ENCODE results near the gene SCAMP1.

SCAMP1 gene

GRCh38 chr5:78458843-78459242 lies 98.4 kb downstream of the SCAMP1 start:
- Histone ChIP-seq H3K9me3 (ENCODE audit: control insufficient read depth, insufficient read depth, low read depth, low read length) (no peaks in the 10 kb centered on the region), H3K36me3 (ENCODE audit: control insufficient read depth in 2 of 2, insufficient read depth in 1 of 2, low read length in 2 of 2) (peaks cover 0 to 8% of the 10 kb centered on the region in 2 experiments; a peak in 1 of 3 replicates), H3K27ac (ENCODE audit: extremely low read depth, low read depth, low read length) (no peak overlapping the region), H3K4me1 (ENCODE audit: control insufficient read depth, insufficient read depth, low read length) (no peaks in the 10 kb centered on the region), H3K4me3 (ENCODE audit: low read depth, low read length) (no peak overlapping the region)
- TF ChIP-seq REST (tag by site-specific recombination; IDR thresholded peaks at IDR 0.05) (no peak), HOXD13 (CRISPR knock-in tag; IDR thresholded peaks at IDR 0.05; ENCODE audit: borderline replicate concordance) (no peak), ZNF214 (tag by site-specific recombination; IDR thresholded peaks at IDR 0.05; ENCODE audit: borderline replicate concordance) (no peak), ZBTB8A (tag by site-specific recombination; IDR thresholded peaks at IDR 0.05) (no peak), ZBTB48 (tag by site-specific recombination; IDR thresholded peaks at IDR 0.05) (no peak), ZNF596 (tag by site-specific recombination; IDR thresholded peaks at IDR 0.05) (no peak), ZBTB11 (tag by site-specific recombination; conservative IDR thresholded peaks at IDR 0.05; ENCODE audit: low read depth) (no peak), ZBTB44 (tag by site-specific recombination; IDR thresholded peaks at IDR 0.05) (no peak), ZSCAN4 (tag by site-specific recombination; IDR thresholded peaks at IDR 0.05) (no peak), ZBTB26 (tag by site-specific recombination; optimal IDR thresholded peaks at IDR 0.05) (no peak), PBX3 (CRISPR knock-in tag; IDR thresholded peaks at IDR 0.05) (no peak), FEZF1 (tag by site-specific recombination; IDR thresholded peaks at IDR 0.05) (no peak), PRDM2 (tag by site-specific recombination; IDR thresholded peaks at IDR 0.05; ENCODE audit: borderline replicate concordance) (no peak), ZNF785 (tag by site-specific recombination; IDR thresholded peaks at IDR 0.05) (no peak), ZNF132 (tag by site-specific recombination; IDR thresholded peaks at IDR 0.05; ENCODE audit: borderline replicate concordance) (no peak), RBAK (tag by site-specific recombination; IDR thresholded peaks at IDR 0.05) (no peak), ZNF837 (tag by site-specific recombination; IDR thresholded peaks at IDR 0.05) (no peak), EGR2 (tag by site-specific recombination; IDR thresholded peaks at IDR 0.05; ENCODE audit: low read depth) (no peak)
- POLR2A ChIA-PET: no interaction called here
- CTCF ChIA-PET: interaction anchor here (0.9 kb wide), 1 partner anchor 14 kb away, joined by 4 read pairs; no protein-coding TSS in a partner anchor
